GM06990 (cell line): ENCODE data around the gene RBM12.
"Not testable (repeated sequence)": the region's sequence is repeated elsewhere in the genome, so short reads cannot be mapped to it uniquely, and the experiment has no call there.

Experiments
- DNase-seq: peaks from one replicate; pipeline ENCODE4 v3.0.0-alpha.2; 2011; ENCODE audit not compliant: insufficient read length; ENCODE audit errors: extremely low read depth
- H3K27me3 ChIP-seq: replicated peaks from 2 replicates; pipeline ENCODE4 v1.6.0; 2011; ENCODE audit warnings: low read length; ENCODE audit not compliant: control insufficient read depth, insufficient read depth
- H3K36me3 ChIP-seq: 2 replicates; pipeline ENCODE4 v1.5.1; 2011; ENCODE audit warnings: low read length; ENCODE audit not compliant: control insufficient read depth, insufficient read depth
- H3K4me3 ChIP-seq: replicated peaks from 2 replicates; pipeline ENCODE4 v1.5.1; 2011; ENCODE audit warnings: low read depth, mild to moderate bottlenecking, control low read depth, low read length
- CTCF ChIP-seq: IDR thresholded peaks from 2 replicates; pipeline ENCODE4 v1.5.1; 2011; ENCODE audit warnings: low read length, control low read depth, mild to moderate bottlenecking, inconsistent platforms; ENCODE audit not compliant: insufficient read depth, poor library complexity, severe bottlenecking

RBM12 gene, protein sequence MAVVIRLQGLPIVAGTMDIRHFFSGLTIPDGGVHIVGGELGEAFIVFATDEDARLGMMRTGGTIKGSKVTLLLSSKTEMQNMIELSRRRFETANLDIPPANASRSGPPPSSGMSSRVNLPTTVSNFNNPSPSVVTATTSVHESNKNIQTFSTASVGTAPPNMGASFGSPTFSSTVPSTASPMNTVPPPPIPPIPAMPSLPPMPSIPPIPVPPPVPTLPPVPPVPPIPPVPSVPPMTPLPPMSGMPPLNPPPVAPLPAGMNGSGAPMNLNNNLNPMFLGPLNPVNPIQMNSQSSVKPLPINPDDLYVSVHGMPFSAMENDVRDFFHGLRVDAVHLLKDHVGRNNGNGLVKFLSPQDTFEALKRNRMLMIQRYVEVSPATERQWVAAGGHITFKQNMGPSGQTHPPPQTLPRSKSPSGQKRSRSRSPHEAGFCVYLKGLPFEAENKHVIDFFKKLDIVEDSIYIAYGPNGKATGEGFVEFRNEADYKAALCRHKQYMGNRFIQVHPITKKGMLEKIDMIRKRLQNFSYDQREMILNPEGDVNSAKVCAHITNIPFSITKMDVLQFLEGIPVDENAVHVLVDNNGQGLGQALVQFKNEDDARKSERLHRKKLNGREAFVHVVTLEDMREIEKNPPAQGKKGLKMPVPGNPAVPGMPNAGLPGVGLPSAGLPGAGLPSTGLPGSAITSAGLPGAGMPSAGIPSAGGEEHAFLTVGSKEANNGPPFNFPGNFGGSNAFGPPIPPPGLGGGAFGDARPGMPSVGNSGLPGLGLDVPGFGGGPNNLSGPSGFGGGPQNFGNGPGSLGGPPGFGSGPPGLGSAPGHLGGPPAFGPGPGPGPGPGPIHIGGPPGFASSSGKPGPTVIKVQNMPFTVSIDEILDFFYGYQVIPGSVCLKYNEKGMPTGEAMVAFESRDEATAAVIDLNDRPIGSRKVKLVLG

DNA sequence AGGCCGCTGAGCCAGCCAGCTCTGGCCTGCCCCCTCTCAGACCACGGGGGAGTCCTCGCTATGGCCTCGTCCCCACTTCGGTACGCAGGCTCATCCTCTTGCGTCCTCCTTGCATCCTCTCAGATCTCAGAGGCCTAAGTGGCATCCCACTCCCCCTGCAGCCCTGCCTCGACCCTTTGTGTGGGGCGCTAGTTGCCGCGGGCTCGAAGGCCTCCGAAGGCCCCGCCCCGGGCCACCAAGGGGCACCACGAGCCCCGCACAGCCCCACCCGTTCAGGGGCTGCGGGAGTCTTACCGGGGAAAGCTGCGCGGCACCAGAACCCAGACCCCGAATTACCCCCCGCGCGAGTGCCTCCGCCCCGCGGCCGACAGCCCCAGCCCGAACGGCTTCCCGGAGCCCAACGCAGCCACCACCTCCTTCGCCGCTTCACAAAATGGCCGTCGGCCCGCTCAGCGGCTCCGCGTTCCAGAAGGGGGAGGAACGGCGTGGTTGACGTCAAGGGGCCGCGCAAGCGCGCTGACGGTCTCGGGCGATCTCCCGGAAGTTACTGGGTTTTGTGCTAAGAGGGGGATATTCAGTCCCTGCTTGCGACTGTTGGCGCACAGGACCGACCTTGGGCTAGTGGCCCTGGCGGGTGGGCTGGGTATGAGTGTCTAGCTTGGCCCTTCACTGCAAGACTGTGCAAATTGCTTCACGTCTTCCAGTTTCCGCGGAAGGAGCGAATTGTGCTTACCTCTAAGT is at the start of gene RBM12, which contains the start of gene CPNE1:
Gene RBM12, minus strand, starts transcription at position 435 of the 741 bp plus-strand sequence. CDS start 9,578 bp downstream, outside the sequence.
Gene CPNE1, minus strand, starts transcription at position 435 of the 741 bp plus-strand sequence. CDS start 31,977 bp downstream, outside the sequence.
- Histone ChIP-seq H3K27me3 (no peaks in the 10 kb centered on the region), H3K36me3 (peaks cover 5% of the 10 kb centered on the region), H3K4me3 (peak within 1 kb of the TSS; percentile 96)
- peak; percentile 97 for DNase-seq
- TF ChIP-seq CTCF = no peak

DNA sequence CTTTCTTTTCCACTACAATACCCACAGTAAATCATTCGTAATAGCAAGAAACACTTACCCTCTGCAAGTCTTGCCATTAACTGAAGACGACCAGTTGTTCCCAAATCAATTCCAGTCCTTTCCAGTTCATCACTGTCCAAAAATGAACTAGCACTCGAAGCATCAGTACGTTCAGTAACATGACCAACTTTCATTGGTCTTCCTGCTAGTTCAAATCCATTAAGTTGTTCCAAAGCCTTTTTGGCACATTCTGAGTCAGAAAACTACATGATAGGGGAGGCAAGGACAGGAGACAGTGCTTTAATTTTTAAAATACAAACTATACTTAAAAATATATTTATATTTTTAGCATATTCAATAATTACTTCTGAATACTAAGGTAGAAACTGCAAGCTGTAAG is 49.4 kb upstream of the RBM12 start:
- TF ChIP-seq CTCF = no peak
- Histone ChIP-seq H3K36me3 (peaks cover 22% of the 10 kb centered on the region), H3K4me3 (no peak overlapping the region), H3K27me3 (no peaks in the 10 kb centered on the region)
- DNase-seq = no peak

DNA sequence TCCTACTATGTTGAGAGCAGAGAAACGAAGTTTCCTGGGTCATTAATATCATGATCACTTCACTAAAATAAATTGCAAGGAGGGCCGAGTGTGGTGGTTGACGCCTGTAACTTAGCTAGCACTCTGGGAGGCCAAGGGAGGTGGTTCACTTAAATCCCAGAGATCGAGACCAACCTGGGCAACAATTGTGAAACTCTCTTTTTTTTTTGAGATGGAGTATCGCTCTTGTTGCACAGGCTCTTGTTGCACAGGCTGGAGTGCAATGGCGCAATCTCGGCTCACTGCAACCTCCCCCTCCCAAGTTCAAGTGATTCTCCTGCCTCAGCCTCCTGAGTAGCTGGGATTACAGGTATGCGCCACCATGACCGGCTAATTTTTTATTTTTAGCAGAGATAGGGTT is 48.4 kb upstream of the RBM12 start:
- not testable (repeated sequence) for H3K27me3 ChIP-seq, DNase-seq, H3K4me3 ChIP-seq
- H3K36me3 ChIP-seq = peaks cover 20% of the 10 kb centered on the region

- no peak for DNase-seq
- H3K36me3 ChIP-seq = peaks cover 19% of the 10 kb centered on the region
- TF ChIP-seq CTCF = no peak
- no peaks in the 10 kb centered on the region for H3K27me3 ChIP-seq
- no peak overlapping the region for H3K4me3 ChIP-seq
Measured at GRCh38 chr20:35711588-35712209, 47.0 kb upstream of the RBM12 start.

DNA sequence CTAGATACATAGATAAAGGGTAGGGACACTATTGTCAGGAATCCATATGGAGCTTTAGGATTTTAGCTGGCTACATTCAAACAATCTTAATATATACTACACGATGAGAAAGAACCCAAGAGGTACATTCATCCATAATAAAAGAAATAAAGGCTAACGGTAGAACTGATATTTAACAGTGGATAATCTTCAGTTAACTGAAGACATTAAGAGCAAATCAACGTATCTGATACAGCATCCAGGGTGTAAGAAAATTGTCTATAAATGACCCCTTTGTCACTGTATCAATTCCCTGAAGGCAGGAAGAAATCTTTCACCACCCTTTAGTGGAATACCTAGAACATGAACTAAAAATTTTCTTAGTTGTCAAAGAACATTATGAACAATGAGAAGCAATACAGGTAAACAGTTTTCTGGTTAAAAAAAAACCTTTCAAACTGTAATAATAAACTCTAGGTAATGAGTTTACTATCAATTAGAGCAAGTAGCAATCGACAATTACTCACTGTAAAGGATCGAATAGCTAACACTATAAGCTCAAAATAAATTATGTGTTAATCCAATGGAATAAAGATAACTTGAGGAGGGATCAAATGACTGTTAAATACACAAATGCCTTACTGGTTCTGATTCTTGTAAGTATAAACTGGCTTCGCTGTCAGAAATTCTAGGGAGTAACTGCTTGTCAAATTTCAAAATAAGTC is 46.3 kb upstream of the RBM12 start:
- no peak for DNase-seq
- TF ChIP-seq CTCF = no peak
- Histone ChIP-seq H3K36me3 (peaks cover 17% of the 10 kb centered on the region), H3K4me3 (no peak overlapping the region), H3K27me3 (no peaks in the 10 kb centered on the region)
